Testis (tissue), 2 donors: ENCODE data around the gene PTRH2.

ENCODE experiments used
- CTCF ChIP-seq, 3 experiments: fragments of 450-650 bp in 2 of 3; fragments of 200-600 bp in 1 of 3; sonication (generic) in 1 of 3; IDR thresholded peaks; one replicate each; pipeline ENCODE4 v1.5.1; 2016 to 2019; ENCODE audit warnings: antibody characterized with exemption in 3 of 3, mild to moderate bottlenecking in 2 of 3, moderate library complexity in 1 of 3
- POLR2A ChIP-seq: fragments of 450-650 bp; IDR thresholded peaks from one replicate; pipeline ENCODE4 v1.6.1; 2017; ENCODE audit warnings: antibody characterized with exemption, mild to moderate bottlenecking, moderate library complexity

- TF ChIP-seq CTCF (IDR thresholded peaks at IDR 0.05) (no peak), POLR2A (no peak)
Observed at GRCh38 chr17:59723041-59723440, 15.8 kb upstream of the PTRH2 start.
